ENCODE measurements around the gene FGF22. TPM values are rescaled to one million over a fixed set of nuclear protein-coding genes. Genes with fewer than 3 reads are reported as not detected.

The FGF22 gene
- total and polyA plus RNA-seq, 2 of the 13 experiments (the other 11 are each of a cell fraction or from before 2014, with no cell fraction given) = 0.24 TPM; not detected in 1

GRCh38 chr19:658916-659839 lies 19.5 kb downstream of the FGF22 start (continued):
- TF ChIP-seq MAZ (IDR thresholded peaks at IDR 0.05; ENCODE audit: borderline replicate concordance, low read depth, low read length) = no peak
- TF ChIP-seq MAZ (CRISPR knock-in tag; IDR thresholded peaks at IDR 0.05; ENCODE audit: low read depth) = no peak
- no peak for TF ChIP-seq RFX3 (CRISPR knock-in tag; IDR thresholded peaks at IDR 0.05)
- TF ChIP-seq HNRNPK (IDR thresholded peaks at IDR 0.05; ENCODE audit: low read depth, low read length, poor library complexity, severe bottlenecking) = peak; percentile 15
- no peak for TF ChIP-seq CREB1 (IDR thresholded peaks at IDR 0.05)
- TF ChIP-seq CREB1 (CRISPR knock-in tag; IDR thresholded peaks at IDR 0.05) = no peak
- TF ChIP-seq ELK4 (CRISPR knock-in tag; IDR thresholded peaks at IDR 0.05; ENCODE audit: borderline replicate concordance) = no peak
- TF ChIP-seq ZNF83 (CRISPR knock-in tag; IDR thresholded peaks at IDR 0.05; ENCODE audit: borderline replicate concordance) = no peak
- TF ChIP-seq GZF1 (CRISPR knock-in tag; IDR thresholded peaks at IDR 0.05) = no peak
- no peak for TF ChIP-seq ZSCAN25 (CRISPR knock-in tag; IDR thresholded peaks at IDR 0.05)

GRCh38 chr19:660793-661426 lies 21.2 kb downstream of the FGF22 start:
- Histone ChIP-seq H3K79me2 (ENCODE audit: insufficient read depth, low read length) (peaks cover 70% of the 10 kb centered on the region), H3K9me3 (ENCODE audit: low read length) (no peaks in the 10 kb centered on the region), H3K4me2 (ENCODE audit: low read depth, low read length) (peak overlapping the region; percentile 83), H4K20me1 (ENCODE audit: insufficient read depth, low read length) (peaks cover 56% of the 10 kb centered on the region), H3K27ac (ENCODE audit: extremely low read length, insufficient read depth, low read length) (peak overlapping the region; percentile 96), H3K27me3 (ENCODE audit: control insufficient read depth in 1 of 2, insufficient read depth in 2 of 2, low read length in 2 of 2) (no peaks in the 10 kb centered on the region; a peak in 1 of 5 replicates), H3K4me3 (replicated peaks in 1 of 3; ENCODE audit: insufficient read depth in 1 of 3, low read depth in 2 of 3, low read length in 3 of 3) (peak overlapping the region; percentile 76 to 99 (median 96)), H3K9ac (ENCODE audit: insufficient read depth, low read depth, low read length) (peak overlapping the region; percentile 91), H2AFZ (ENCODE audit: low read length) (no peak overlapping the region), H3K36me3 (replicated peaks in 1 of 2; ENCODE audit: control insufficient read depth in 1 of 2, insufficient read depth in 2 of 2, low read length in 2 of 2) (peaks cover 4 to 20% of the 10 kb centered on the region in 2 experiments; a peak in 4 of 5 replicates), H3K4me1 (ENCODE audit: insufficient read depth, low read length) (peaks cover 59% of the 10 kb centered on the region)
- no TSS peak for BruUV-seq (replicated peaks)
- ATAC-seq = peak; percentile 80
- FAIRE-seq = peak; percentile 94
- ChIA-PET CTCF (ENCODE audit: low intra/inter-chr PET ratio, low total read pairs) (no interaction called here), POLR2A (interaction anchor here (0.8 to 2.8 kb wide), 15 partner anchors 10 to 130 kb away, joined by 3 to 21 read pairs (median 4); partner anchors contain the start of genes BSG, FSTL3 and POLRMT)
- in situ Hi-C loops (cut with HindIII; ENCODE audit: extremely low pct_ligation_motif_present, low pct_unique_long_range_greater_than_20kb) (no loop called here), intact Hi-C loops (cut with micrococcal nuclease; ENCODE audit: unreplicated experiment) (loop anchor here (10.0 kb wide), 2 partner anchors 76 to 264 kb away; partner anchors contain the start of genes ARID3A and HCN2)
- WGBS (ENCODE audit: low lambda C conversion rate) = 0% methylated on average over 9 of the region's 20 CpGs
- DNase-seq (ENCODE audit: low spot score) = peak; percentile 95
- TF ChIP-seq, protein P1, sequence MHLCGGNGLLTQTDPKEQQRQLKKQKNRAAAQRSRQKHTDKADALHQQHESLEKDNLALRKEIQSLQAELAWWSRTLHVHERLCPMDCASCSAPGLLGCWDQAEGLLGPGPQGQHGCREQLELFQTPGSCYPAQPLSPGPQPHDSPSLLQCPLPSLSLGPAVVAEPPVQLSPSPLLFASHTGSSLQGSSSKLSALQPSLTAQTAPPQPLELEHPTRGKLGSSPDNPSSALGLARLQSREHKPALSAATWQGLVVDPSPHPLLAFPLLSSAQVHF (CRISPR knock-in tag; IDR thresholded peaks at IDR 0.05) = no peak
- TF ChIP-seq AHR (CRISPR knock-in tag; IDR thresholded peaks at IDR 0.05) = no peak
- TF ChIP-seq ZNF230 (CRISPR knock-in tag; IDR thresholded peaks at IDR 0.05) = peak; percentile 54
- TF ChIP-seq ZNF558 (CRISPR knock-in tag; IDR thresholded peaks at IDR 0.05; ENCODE audit: borderline replicate concordance) = no peak; the same call in 1 of the 2 replicates
- TF ChIP-seq, protein P2, sequence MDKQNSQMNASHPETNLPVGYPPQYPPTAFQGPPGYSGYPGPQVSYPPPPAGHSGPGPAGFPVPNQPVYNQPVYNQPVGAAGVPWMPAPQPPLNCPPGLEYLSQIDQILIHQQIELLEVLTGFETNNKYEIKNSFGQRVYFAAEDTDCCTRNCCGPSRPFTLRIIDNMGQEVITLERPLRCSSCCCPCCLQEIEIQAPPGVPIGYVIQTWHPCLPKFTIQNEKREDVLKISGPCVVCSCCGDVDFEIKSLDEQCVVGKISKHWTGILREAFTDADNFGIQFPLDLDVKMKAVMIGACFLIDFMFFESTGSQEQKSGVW (CRISPR knock-in tag; IDR thresholded peaks at IDR 0.05; ENCODE audit: borderline replicate concordance) = no peak
- TF ChIP-seq KAT8 (CRISPR knock-in tag; IDR thresholded peaks at IDR 0.05) = peak; percentile 77
- no peak for TF ChIP-seq ZNF34 (CRISPR knock-in tag; IDR thresholded peaks at IDR 0.05; ENCODE audit: borderline replicate concordance)
